ENCODE results near the gene SLC47A2.

Gene SLC47A2

DNA sequence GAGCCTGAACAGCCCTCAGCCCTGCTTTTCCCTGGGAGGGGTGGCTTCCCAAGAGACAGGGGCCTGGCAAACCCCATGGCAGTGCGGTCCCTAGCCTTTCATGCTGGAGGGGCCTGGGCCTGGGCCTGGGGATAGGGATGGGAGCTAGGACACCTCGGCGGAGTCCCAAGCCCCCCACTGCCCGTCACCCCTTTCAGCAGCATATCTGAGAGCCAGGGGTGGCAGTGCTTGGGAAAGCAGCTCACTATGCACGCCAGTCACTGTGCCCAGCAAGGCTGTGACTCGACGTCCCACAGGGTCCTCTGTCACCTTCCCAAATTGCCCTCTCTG is 612 bp upstream of the SLC47A2 start:
- Mint-ChIP-seq H3K36me3 (ENCODE audit: insufficient read depth) (no peaks in the 10 kb centered on the region), H3K27me3 (peaks cover 15 to 26% of the 10 kb centered on the region in 2 donors), H3K4me1 (ENCODE audit: low read depth in 2 of 2) (peaks cover 0 to 2% of the 10 kb centered on the region in 2 donors), H3K4me3 (no peak overlapping the region), H3K9me3 (no peaks in the 10 kb centered on the region), H3K27ac (no peak overlapping the region)
- DNase-seq (no peak), ATAC-seq (replicated peaks) (no peak)

DNA sequence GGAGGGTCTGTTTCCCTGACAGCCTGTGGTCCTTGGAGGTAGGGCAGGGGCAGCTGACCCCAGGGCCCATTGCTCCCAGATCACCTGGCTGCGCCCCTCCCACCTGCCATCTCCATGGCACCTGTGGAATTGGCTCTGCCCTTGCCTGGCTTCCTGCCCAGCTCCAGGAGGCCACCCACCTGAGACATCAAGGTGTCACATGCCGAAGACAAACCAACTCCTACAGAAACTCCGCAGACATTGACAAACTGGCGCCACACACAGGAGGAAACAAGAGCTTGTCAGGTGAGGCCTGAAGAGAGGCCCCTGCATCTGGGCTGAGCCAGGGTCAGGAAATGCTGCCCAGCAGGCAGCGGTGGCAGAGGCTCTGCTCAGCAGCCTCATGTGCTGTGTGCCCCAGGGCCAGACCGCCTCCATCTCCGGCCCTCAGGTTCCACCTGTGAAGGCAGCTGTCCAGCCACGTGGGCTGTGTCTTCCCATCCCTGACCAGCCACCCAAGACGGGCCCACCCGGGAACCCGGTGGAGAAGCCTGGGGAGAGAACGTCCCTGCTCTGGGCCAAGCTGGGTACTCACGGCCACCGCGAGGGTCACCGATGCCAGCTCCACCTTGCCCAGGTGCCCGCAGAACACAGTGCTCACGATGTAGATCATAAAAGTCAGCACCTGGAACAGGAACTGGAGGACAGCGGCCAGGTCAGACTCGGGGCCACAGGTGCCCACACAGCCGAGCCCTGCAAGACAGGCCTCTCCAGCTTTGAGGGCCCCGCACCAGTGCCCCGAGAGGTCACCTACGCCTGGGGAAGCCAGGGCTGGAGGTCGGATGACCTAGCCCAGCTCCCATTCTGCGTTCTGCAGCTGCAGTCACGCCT is 1.6 kb downstream of the SLC47A2 start:
- no peaks in the 10 kb centered on the region for H3K36me3 Mint-ChIP-seq (ENCODE audit: insufficient read depth)
- no peaks in the 10 kb centered on the region for H3K4me1 Mint-ChIP-seq (ENCODE audit: low read depth in 2 of 2)
- H3K27me3 Mint-ChIP-seq = peaks cover 3 to 9% of the 10 kb centered on the region in 2 donors
- no peaks in the 10 kb centered on the region for H3K9me3 Mint-ChIP-seq
- H3K27ac Mint-ChIP-seq = no peak overlapping the region
- no peak for DNase-seq
- no peak for ATAC-seq (replicated peaks)
- H3K4me3 Mint-ChIP-seq = no peak overlapping the region

DNA sequence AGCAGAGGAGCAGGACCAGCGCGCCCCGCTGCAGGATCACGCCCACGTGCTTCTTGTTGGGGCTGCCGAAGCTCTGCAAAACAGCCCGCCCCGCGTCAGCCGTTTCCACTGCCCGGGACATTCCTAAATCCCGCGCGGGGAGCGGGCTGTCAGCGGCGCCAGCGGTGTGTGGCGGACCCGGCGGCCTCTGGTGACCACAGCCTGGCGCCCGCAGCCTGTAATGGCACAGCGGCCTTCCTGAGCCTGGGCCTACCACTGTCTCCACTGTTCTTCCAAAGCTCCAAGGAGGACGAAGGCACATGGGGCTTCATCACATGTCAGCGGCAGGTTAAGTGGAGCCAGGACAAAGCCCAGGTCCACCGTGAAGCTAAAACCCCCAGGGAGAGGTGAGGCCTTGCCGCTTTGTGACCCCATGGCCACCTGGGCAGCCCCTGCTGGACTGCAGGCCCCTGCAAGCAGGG is 2.5 kb downstream of the SLC47A2 start:
- H3K4me1 Mint-ChIP-seq (ENCODE audit: low read depth in 2 of 2) = no peaks in the 10 kb centered on the region

DNA sequence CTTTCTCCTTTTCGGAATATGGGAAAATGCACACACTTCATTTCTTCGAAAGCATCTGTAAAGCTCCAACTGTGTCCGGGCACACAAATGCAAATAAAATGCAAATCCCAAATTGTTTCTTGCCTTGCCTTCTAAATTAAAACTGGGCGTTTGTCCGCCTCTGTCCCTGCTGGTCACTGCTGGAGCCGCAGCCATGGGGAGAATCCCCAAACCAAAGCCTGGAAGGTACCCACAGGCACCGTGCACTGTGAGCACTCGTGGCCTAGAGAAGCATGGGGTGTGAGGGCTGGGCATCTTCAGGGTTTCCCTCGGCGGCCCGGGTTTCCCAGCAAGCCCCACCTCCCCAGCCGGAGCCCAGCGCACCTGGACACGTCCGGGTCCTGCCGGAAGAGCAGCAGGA is 2.9 kb downstream of the SLC47A2 start:
- Mint-ChIP-seq H3K9me3 (no peaks in the 10 kb centered on the region), H3K4me3 (no peak overlapping the region), H3K27me3 (no peaks in the 10 kb centered on the region), H3K36me3 (ENCODE audit: insufficient read depth) (no peaks in the 10 kb centered on the region), H3K27ac (no peak overlapping the region), H3K4me1 (ENCODE audit: low read depth in 2 of 2) (no peaks in the 10 kb centered on the region)
- DNase-seq (no peak), ATAC-seq (replicated peaks) (no peak)

More for the DNA sequence above, 2.5 kb downstream of the SLC47A2 start:
- DNase-seq (no peak), ATAC-seq (replicated peaks) (no peak)
- Mint-ChIP-seq H3K27me3 (peaks cover 0 to 1% of the 10 kb centered on the region in 2 donors), H3K4me3 (no peak overlapping the region), H3K9me3 (no peaks in the 10 kb centered on the region), H3K36me3 (ENCODE audit: insufficient read depth) (no peaks in the 10 kb centered on the region), H3K27ac (no peak overlapping the region)

DNA sequence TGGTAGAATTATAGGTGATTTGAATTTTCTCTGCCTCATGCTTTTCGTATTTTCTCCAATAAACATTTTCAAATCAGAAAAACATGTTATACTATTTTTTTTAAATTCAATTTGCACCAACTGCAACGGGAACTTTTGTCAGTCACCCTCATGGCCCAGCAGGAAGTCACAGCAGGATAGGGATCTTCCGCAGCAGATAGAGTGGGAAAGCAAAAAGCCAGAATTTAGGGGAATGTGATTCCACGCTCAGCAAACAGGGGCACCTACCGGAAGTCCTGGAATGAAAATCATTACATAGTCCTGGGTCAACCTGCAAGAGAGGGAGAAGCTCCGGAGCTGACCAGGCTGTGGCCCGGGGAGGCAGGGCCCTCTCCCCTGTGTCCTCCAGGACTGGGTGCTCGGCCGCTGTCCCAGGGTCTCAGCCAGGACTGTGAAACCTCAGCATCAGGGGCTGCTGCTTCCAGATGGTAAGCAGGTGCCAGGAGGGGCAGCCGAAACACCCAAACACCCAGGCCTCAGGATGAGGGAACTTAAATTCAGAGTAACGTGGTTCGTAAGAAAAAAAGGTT is 3.9 kb downstream of the SLC47A2 start:
- H3K27me3 Mint-ChIP-seq = no peaks in the 10 kb centered on the region
- H3K4me1 Mint-ChIP-seq (ENCODE audit: low read depth in 2 of 2) = no peaks in the 10 kb centered on the region
- ATAC-seq (replicated peaks) (no peak), DNase-seq (no peak)
- H3K27ac Mint-ChIP-seq = no peak overlapping the region
- H3K9me3 Mint-ChIP-seq = no peaks in the 10 kb centered on the region
- H3K4me3 Mint-ChIP-seq = no peak overlapping the region
- H3K36me3 Mint-ChIP-seq (ENCODE audit: insufficient read depth) = no peaks in the 10 kb centered on the region

DNA sequence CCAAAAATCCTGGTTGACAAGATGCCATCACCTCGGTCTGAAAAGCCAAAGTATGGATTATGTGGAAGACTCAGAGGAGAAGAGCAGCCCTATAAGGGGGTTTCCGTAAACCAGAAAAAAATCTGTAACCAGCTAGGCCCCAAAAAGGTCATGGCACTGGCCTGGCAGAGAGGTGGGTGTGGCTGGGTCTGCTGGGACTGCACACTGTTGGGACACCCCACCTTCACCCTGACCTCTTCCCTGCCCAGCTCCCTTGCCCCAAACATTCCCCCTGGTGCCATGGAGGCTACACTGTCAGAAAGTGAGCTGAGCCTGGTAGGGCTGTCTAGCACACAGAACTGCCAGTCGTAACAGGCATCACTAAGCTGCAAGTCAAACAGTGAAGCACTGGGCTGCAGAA is 6.5 kb downstream of the SLC47A2 start:
- no peaks in the 10 kb centered on the region for H3K36me3 Mint-ChIP-seq (ENCODE audit: insufficient read depth)
- DNase-seq (no peak), ATAC-seq (replicated peaks) (no peak)
- H3K9me3 Mint-ChIP-seq = no peaks in the 10 kb centered on the region
- H3K4me3 Mint-ChIP-seq = no peak overlapping the region
- H3K4me1 Mint-ChIP-seq (ENCODE audit: low read depth in 2 of 2) = no peaks in the 10 kb centered on the region
- H3K27ac Mint-ChIP-seq = no peak overlapping the region
- no peaks in the 10 kb centered on the region for H3K27me3 Mint-ChIP-seq

DNA sequence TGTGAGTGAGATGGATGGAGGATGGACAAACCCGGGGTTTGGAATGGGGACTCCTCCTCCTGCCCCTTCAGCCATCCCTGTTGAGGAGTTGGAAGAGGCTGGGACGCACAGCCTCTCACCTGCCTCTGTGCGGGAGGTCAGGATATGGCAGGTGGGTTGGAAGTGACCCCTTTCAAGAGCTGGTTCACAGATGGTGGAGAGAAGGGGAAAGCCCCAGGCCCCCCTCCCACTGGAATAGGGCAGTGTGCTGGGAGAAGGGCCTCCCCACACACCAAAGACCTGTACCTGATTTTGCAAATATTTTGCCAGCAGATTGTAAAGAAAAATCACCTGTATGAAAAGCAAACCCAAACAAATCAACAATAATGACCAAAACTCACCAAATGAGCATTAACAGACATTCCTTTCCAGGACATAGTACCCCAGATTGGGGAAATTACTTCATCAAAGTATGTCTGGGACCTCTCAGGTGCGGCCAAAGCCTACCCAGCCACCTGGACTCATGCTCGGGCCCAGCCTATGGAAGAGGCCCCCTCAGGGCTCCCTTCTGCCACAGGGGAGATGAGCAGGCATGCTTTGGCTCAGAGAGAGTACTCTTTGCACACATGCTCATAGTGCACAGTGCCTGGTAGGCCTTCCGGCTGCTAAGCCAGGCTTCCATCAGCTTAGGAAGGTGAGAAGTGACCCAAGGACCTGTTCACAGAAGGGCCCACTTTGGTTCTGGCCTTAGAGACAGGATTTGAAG is 7.8 kb downstream of the SLC47A2 start:
- Mint-ChIP-seq H3K4me1 (ENCODE audit: low read depth in 2 of 2) (no peaks in the 10 kb centered on the region), H3K27ac (no peak overlapping the region), H3K9me3 (no peaks in the 10 kb centered on the region), H3K27me3 (no peaks in the 10 kb centered on the region), H3K4me3 (no peak overlapping the region), H3K36me3 (ENCODE audit: insufficient read depth) (no peaks in the 10 kb centered on the region)
- DNase-seq = no peak
- no peak for ATAC-seq (replicated peaks)

DNA sequence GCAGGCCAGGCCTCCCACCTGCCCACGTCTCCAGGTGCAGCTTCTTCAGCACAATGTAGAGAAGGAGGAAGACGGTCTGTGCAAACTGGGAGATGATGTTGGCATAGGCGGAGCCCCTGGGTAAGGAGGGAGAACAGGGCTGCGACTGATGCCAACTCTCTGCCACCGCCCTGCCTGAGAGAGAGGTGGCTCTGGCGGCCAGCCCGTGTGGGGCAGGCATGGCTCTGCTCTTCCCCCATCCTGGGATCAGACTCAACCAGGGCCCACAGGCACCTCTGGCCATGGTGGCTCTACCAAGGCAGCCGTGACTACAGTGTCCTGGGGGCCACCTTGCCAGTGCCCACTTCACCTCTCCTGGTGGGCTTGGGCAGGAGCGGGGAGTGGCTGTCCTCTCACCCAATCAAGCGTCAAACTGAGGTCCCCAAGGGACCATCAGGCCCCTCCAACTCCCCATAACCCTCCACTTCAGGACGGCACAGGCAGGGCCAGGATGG is 8.6 kb downstream of the SLC47A2 start:
- H3K4me3 Mint-ChIP-seq = no peak overlapping the region

DNA sequence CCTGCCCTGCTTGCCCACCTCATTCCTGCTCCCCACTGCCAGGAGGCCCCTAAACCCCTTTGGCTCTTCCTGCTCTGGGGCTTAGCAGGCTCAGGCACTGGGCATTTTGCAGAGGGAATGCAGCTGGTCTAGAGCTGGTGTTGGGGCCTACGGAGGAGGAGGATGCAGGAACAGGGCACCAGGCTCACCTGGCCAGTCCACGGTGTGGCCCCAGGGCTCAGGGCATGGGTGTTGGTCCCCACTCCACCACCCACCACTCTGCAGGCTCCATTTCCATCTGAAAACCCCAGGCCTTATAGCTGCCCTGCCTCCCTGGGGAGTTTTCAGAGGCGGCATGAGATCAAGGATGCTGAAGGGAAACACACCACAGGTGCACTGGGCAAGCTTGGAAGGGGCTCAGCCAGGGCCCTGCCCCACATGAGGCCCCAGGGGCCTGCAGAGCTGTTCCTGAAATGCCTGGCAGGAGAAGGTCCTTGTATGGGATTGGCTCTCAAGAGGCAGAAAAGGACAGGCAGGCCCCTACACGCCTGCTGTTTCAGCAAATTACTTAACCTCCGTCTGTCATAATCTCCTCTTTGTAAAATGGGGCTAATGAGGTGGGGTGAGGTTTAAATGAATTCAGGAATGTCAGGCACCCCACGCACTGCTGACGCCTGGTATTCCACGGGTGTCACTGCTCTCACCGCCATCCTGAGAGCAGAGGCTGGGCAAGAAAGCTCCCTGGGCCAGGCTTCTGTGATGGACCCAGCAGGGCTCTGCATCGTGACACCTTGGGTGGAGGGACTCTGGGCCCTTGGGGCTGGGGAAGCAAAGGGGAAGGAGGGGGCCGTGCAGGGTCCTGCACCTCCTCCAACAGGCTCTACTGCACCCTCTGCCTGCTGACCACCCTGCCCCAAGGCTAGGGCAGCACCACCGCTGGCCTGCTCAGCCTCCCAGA is 9.3 kb downstream of the SLC47A2 start:
- no peak for DNase-seq
- no peaks in the 10 kb centered on the region for H3K27me3 Mint-ChIP-seq
- H3K36me3 Mint-ChIP-seq (ENCODE audit: insufficient read depth) = no peaks in the 10 kb centered on the region
- no peaks in the 10 kb centered on the region for H3K4me1 Mint-ChIP-seq (ENCODE audit: low read depth in 2 of 2)
- no peaks in the 10 kb centered on the region for H3K9me3 Mint-ChIP-seq
- no peak overlapping the region for H3K27ac Mint-ChIP-seq
- H3K4me3 Mint-ChIP-seq = no peak overlapping the region
- no peak for ATAC-seq (replicated peaks)

More for the DNA sequence above, 8.6 kb downstream of the SLC47A2 start:
- Mint-ChIP-seq H3K9me3 (no peaks in the 10 kb centered on the region), H3K36me3 (ENCODE audit: insufficient read depth) (no peaks in the 10 kb centered on the region), H3K27me3 (no peaks in the 10 kb centered on the region), H3K27ac (no peak overlapping the region), H3K4me1 (ENCODE audit: low read depth in 2 of 2) (no peaks in the 10 kb centered on the region)
- no peak for ATAC-seq (replicated peaks)
- no peak for DNase-seq

DNA sequence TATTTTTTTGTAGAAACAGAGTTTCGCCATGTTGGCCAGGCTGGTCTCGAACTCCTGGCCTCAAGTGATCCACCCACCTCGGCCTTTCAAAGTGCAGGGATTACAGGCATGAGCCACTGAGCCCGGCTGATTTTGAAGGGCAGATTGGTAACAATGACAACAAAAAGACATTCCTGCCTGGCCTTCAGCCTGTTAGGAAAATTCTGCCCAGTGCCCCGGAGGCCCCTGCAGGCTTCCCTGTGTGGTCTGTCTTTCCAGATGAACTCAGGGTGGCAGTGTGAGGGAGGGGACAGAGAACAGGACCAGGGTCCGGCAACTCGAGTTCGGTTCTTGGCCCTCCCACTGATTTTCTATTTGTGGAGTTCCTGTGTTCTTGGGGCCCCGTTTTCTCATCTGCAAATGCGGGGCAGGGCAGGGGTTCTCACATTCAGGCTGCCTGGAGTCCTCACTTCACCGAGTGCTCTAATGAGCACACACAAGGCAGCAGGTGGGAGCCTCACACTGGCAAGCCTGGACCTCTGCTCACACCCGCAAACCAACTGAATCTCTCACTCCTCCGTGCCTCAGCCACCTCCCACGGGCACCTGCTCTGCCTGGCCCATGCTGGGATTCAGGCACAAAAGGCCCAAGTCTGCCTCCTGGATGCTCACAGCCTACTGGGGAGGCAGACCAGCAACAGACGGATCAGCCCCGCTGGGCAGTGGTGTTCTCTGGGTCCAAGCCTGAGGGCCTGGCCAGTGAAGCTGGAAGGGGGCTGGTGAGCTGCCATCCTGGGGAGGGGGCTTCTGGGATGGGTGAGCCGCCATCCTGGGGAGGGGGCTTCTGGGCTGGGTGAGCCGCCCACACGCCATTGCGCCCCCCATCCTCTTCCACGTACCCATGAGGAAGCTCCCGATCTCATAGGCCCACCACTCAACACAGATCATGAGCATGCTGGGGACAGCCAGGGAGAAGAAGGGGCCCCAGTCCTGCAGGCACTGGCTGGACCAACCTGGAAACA is 10.3 kb downstream of the SLC47A2 start:
- no peaks in the 10 kb centered on the region for H3K9me3 Mint-ChIP-seq
- H3K27ac Mint-ChIP-seq = no peak overlapping the region
- ATAC-seq (replicated peaks) (no peak), DNase-seq (no peak)
- no peaks in the 10 kb centered on the region for H3K4me1 Mint-ChIP-seq (ENCODE audit: low read depth in 2 of 2)
- H3K36me3 Mint-ChIP-seq (ENCODE audit: insufficient read depth) = peaks cover 3% of the 10 kb centered on the region
- no peaks in the 10 kb centered on the region for H3K27me3 Mint-ChIP-seq
- H3K4me3 Mint-ChIP-seq = no peak overlapping the region

DNA sequence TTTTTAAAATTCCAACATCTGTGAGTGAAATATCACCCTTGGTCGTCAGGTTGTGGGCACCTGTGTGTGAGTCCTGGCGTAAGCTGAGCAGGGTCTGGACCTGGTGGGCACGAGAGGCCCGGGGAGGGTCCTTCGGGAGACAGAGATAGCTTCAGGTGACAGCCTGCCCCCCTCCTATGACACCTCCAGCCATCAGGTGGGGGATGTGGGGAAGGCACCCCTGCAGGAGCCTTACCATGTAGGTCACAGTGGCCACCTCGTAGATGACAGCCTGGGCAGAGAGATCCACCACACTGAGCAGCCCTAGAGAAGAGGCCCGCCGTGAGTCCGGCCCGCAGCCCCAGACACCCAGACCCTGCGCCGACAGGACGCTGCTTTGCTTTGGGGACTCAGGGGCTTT is 11.2 kb downstream of the SLC47A2 start:
- DNase-seq (no peak), ATAC-seq (replicated peaks) (no peak)
- H3K4me1 Mint-ChIP-seq (ENCODE audit: low read depth in 2 of 2) = no peaks in the 10 kb centered on the region
- no peak overlapping the region for H3K4me3 Mint-ChIP-seq
- no peaks in the 10 kb centered on the region for H3K27me3 Mint-ChIP-seq
- no peaks in the 10 kb centered on the region for H3K9me3 Mint-ChIP-seq
- H3K27ac Mint-ChIP-seq = no peak overlapping the region
- peaks cover 3% of the 10 kb centered on the region for H3K36me3 Mint-ChIP-seq (ENCODE audit: insufficient read depth)
